WTC11 (cell line): ENCODE measurements around the gene ORAI1. TPM values are rescaled to one million over a fixed set of nuclear protein-coding genes. Genes with fewer than 3 reads are reported as not detected.

Experiments
- ATAC-seq: fragments of 200-7000 bp; cut with Tn5 transposase; 2 replicates; pipeline ENCODE4 v1.10.0; 2021; ENCODE audit warnings: mild to moderate bottlenecking, moderate library complexity
- CTCF ChIA-PET: fragments of 300-600 bp; sonication (Branson Sonifier 250); formaldehyde crosslinking; loops from one replicate; lab custom pipeline; 2021; ENCODE audit warnings: antibody characterized with exemption; lab: Charles Lee
- POLR2A ChIA-PET: fragments of 350-600 bp; sonication (Branson Sonifier 250); formaldehyde crosslinking; loops from one replicate; lab custom pipeline; 2021; ENCODE audit warnings: antibody characterized with exemption; lab: Charles Lee
- DNase-seq: peaks from one replicate; pipeline ENCODE4 v3.0.0; 2021; ENCODE audit warnings: low spot score
- H3K27ac Mint-ChIP-seq: 2 replicates; pipeline ENCODE4 v1.8.0; 2021; ENCODE audit warnings: mixed read lengths
- H3K27me3 Mint-ChIP-seq: 2 replicates; pipeline ENCODE4 v1.8.0; 2021; ENCODE audit warnings: low read depth, mild to moderate bottlenecking, moderate library complexity, mixed read lengths
- H3K36me3 Mint-ChIP-seq: 2 replicates; pipeline ENCODE4 v1.8.0; 2021; ENCODE audit warnings: mixed read lengths
- H3K4me1 Mint-ChIP-seq: 2 replicates; pipeline ENCODE4 v1.8.0; 2022; ENCODE audit warnings: mixed read lengths
- H3K4me3 Mint-ChIP-seq: 2 replicates; pipeline ENCODE4 v1.8.0; 2021; ENCODE audit warnings: mild to moderate bottlenecking, moderate library complexity, mixed read lengths
- H3K9me3 Mint-ChIP-seq: 2 replicates; pipeline ENCODE4 v1.8.0; 2021; ENCODE audit warnings: mixed read lengths
- ATF2 ChIP-seq: sonication (generic); formaldehyde crosslinking; IDR thresholded peaks from 2 replicates; pipeline ENCODE4 v1.8.1; 2022; ENCODE audit warnings: low read depth, missing genetic modification reagents, borderline replicate concordance
- CDX4 ChIP-seq: fragments of 250-450 bp; sonication (Bioruptor Pico); IDR thresholded peaks from 2 replicates; pipeline ENCODE4 v1.9.0; 2021; ENCODE audit warnings: moderate library complexity, mild to moderate bottlenecking, inconsistent platforms, borderline replicate concordance
- GRHL2 ChIP-seq: fragments of 250-450 bp; sonication (Bioruptor Pico); IDR thresholded peaks from 2 replicates; pipeline ENCODE4 v1.8.0; 2022; ENCODE audit warnings: mild to moderate bottlenecking, moderate library complexity; ENCODE audit not compliant: insufficient replicate concordance, severe bottlenecking
- HMGXB4 ChIP-seq: sonication (generic); formaldehyde crosslinking; IDR thresholded peaks from 2 replicates; pipeline ENCODE4 v1.8.1; 2023; ENCODE audit warnings: mild to moderate bottlenecking, moderate library complexity, missing genetic modification reagents
- IRF2 ChIP-seq: sonication (generic); formaldehyde crosslinking; IDR thresholded peaks from 2 replicates; pipeline ENCODE4 v1.8.0; 2022; ENCODE audit warnings: low read depth, missing genetic modification reagents, borderline replicate concordance
- PRDM15 ChIP-seq: sonication (generic); formaldehyde crosslinking; IDR thresholded peaks from 2 replicates; pipeline ENCODE4 v1.8.0; 2022; ENCODE audit warnings: missing genetic modification reagents
- total RNA-seq: library from RNA; stranded (reverse); gene quantifications from 3 replicates; pipeline ENCODE4 v1.2.3, GENCODE V29; 2021
- TF ChIP-seq, protein P1 (sequence below): sonication (generic); formaldehyde crosslinking; IDR thresholded peaks from 2 replicates; pipeline ENCODE4 v1.8.1; 2023; ENCODE audit warnings: mild to moderate bottlenecking, missing genetic modification reagents, borderline replicate concordance
- TF ChIP-seq, protein P2 (sequence below): fragments of 250-450 bp; sonication (Bioruptor Pico); conservative IDR thresholded peaks from 2 replicates; pipeline ENCODE4 v1.9.0; 2021; ENCODE audit warnings: mild to moderate bottlenecking
- TF ChIP-seq, protein P3 (sequence below): fragments of 250-450 bp; sonication (Bioruptor Pico); IDR thresholded peaks from 2 replicates; pipeline ENCODE4 v1.9.0; 2021; ENCODE audit warnings: mild to moderate bottlenecking, borderline replicate concordance

The ORAI1 gene
- total RNA-seq, 1 experiment from 2014 or later = 27.7 TPM

- TF ChIP-seq GRHL2 (no peak), CDX4 (no peak), ATF2 (CRISPR knock-in tag) (no peak), HMGXB4 (CRISPR knock-in tag) (no peak), PRDM15 (no peak), IRF2 (no peak)
- TF ChIP-seq, protein P1, sequence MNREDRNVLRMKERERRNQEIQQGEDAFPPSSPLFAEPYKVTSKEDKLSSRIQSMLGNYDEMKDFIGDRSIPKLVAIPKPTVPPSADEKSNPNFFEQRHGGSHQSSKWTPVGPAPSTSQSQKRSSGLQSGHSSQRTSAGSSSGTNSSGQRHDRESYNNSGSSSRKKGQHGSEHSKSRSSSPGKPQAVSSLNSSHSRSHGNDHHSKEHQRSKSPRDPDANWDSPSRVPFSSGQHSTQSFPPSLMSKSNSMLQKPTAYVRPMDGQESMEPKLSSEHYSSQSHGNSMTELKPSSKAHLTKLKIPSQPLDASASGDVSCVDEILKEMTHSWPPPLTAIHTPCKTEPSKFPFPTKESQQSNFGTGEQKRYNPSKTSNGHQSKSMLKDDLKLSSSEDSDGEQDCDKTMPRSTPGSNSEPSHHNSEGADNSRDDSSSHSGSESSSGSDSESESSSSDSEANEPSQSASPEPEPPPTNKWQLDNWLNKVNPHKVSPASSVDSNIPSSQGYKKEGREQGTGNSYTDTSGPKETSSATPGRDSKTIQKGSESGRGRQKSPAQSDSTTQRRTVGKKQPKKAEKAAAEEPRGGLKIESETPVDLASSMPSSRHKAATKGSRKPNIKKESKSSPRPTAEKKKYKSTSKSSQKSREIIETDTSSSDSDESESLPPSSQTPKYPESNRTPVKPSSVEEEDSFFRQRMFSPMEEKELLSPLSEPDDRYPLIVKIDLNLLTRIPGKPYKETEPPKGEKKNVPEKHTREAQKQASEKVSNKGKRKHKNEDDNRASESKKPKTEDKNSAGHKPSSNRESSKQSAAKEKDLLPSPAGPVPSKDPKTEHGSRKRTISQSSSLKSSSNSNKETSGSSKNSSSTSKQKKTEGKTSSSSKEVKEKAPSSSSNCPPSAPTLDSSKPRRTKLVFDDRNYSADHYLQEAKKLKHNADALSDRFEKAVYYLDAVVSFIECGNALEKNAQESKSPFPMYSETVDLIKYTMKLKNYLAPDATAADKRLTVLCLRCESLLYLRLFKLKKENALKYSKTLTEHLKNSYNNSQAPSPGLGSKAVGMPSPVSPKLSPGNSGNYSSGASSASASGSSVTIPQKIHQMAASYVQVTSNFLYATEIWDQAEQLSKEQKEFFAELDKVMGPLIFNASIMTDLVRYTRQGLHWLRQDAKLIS (CRISPR knock-in tag) = no peak
- TF ChIP-seq, protein P2, sequence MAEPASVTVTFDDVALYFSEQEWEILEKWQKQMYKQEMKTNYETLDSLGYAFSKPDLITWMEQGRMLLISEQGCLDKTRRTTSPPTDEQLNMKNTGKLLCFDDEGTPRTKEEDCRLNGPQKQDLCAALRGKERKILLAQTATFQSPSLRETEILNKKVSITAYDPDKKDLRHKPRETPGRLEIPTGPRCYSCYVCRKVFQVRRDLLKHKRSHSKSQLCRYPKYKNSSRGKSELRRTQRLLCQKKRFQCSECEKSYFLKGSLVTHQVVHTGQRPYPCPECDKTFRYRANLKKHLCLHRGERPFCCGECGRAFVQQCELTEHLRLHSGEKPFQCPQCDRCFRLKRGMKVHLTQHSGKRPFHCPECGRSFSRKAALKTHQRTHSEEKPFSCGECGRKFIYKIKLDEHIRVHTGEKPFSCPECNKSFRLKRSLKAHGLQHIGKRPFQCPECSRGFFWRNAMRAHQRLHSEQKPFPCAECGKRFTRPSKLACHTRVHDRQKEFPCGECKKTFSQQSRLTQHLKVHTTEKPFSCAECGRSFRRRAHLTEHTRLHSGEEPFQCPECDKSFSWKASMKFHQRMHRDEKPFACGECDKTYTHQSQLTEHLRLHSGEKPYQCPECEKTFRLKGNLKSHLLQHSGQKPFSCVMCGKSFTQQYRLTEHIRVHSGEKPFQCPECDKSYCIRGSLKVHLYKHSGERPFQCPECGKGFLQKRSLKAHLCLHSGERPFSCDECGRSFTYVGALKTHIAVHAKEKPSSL (CRISPR knock-in tag) = no peak
- TF ChIP-seq, protein P3, sequence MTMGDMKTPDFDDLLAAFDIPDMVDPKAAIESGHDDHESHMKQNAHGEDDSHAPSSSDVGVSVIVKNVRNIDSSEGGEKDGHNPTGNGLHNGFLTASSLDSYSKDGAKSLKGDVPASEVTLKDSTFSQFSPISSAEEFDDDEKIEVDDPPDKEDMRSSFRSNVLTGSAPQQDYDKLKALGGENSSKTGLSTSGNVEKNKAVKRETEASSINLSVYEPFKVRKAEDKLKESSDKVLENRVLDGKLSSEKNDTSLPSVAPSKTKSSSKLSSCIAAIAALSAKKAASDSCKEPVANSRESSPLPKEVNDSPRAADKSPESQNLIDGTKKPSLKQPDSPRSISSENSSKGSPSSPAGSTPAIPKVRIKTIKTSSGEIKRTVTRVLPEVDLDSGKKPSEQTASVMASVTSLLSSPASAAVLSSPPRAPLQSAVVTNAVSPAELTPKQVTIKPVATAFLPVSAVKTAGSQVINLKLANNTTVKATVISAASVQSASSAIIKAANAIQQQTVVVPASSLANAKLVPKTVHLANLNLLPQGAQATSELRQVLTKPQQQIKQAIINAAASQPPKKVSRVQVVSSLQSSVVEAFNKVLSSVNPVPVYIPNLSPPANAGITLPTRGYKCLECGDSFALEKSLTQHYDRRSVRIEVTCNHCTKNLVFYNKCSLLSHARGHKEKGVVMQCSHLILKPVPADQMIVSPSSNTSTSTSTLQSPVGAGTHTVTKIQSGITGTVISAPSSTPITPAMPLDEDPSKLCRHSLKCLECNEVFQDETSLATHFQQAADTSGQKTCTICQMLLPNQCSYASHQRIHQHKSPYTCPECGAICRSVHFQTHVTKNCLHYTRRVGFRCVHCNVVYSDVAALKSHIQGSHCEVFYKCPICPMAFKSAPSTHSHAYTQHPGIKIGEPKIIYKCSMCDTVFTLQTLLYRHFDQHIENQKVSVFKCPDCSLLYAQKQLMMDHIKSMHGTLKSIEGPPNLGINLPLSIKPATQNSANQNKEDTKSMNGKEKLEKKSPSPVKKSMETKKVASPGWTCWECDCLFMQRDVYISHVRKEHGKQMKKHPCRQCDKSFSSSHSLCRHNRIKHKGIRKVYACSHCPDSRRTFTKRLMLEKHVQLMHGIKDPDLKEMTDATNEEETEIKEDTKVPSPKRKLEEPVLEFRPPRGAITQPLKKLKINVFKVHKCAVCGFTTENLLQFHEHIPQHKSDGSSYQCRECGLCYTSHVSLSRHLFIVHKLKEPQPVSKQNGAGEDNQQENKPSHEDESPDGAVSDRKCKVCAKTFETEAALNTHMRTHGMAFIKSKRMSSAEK (CRISPR knock-in tag) = no peak
- TF ChIP-seq, all 79 proteins: peak for 0
- Mint-ChIP-seq H3K9me3 (no peaks in the 10 kb centered on the region), H3K4me3 (no peak overlapping the region), H3K27me3 (no peaks in the 10 kb centered on the region), H3K4me1 (peaks cover 22% of the 10 kb centered on the region), H3K27ac (peak overlapping the region; percentile 91), H3K36me3 (no peaks in the 10 kb centered on the region)
- ATAC-seq = peak; percentile 64
- ChIA-PET CTCF (interaction anchor here (0.6 to 5.3 kb wide), 7 partner anchors 48 to 177 kb away, joined by 3 to 56 read pairs (median 4); partner anchors contain the start of genes MORN3 and TMEM120B), POLR2A (interaction anchor here (0.6 to 1.2 kb wide), 5 partner anchors 8 to 44 kb away, joined by 3 to 5 read pairs (median 3); no protein-coding TSS in a partner anchor)
- no peak for DNase-seq
These were observed 5.9 kb upstream of the ORAI1 start for GRCh38 chr12:121620333-121620891.
